Stimulated activated CD4-positive, alpha-beta T cell treated with anti-CD3 and anti-CD28 coated beads, Interleukin-12 subunit alpha, Interleukin-12 subunit beta, amount 100 ng/mL, for 48 hours (primary cell): ENCODE data around the gene PELI2.

ENCODE experiments used
- DNase-seq, 3 donors: peaks; one replicate each; pipeline ENCODE4 v3.0.0-alpha.2; 2020; ENCODE audit warnings: low read depth in 2 of 3, low spot score in 1 of 3

PELI2 gene

GRCh38 chr14:56241461-56241860 lies 123.2 kb downstream of the PELI2 start:
- DNase-seq = no peak

DNA sequence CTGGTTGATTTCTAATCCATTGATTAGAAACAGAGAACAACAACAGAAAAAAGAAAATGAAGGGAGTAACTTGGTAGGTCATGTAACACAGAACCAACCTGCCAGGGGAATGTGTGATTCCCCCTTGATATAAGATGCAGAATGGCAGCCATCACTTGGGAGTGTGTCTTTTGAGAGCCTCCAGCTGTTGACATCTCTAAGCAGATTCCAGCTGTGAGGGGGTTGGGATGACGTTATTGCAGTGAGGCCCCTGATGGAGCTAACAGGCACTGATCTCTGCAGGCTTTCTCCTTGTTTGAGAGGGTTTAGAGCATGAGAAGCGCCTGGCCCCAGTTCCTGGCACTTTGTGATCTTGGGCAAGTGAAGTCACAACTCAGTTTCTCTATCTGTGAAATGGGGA lies 124.9 kb downstream of the PELI2 start:
- DNase-seq = no peak

GRCh38 chr14:56244138-56244789 lies 126.1 kb downstream of the PELI2 start:
- DNase-seq = no peak

GRCh38 chr14:56247495-56248200 lies 129.4 kb downstream of the PELI2 start:
- no peak for DNase-seq

- no peak for DNase-seq
These were observed 130.2 kb downstream of the PELI2 start for GRCh38 chr14:56248442-56248841.

GRCh38 chr14:56261046-56261445 lies 142.8 kb downstream of the PELI2 start:
- DNase-seq = no peak

GRCh38 chr14:56262530-56262929 lies 144.3 kb downstream of the PELI2 start:
- DNase-seq = no peak

- no peak for DNase-seq
These were observed 149.8 kb downstream of the PELI2 start for GRCh38 chr14:56268039-56268438.

DNA sequence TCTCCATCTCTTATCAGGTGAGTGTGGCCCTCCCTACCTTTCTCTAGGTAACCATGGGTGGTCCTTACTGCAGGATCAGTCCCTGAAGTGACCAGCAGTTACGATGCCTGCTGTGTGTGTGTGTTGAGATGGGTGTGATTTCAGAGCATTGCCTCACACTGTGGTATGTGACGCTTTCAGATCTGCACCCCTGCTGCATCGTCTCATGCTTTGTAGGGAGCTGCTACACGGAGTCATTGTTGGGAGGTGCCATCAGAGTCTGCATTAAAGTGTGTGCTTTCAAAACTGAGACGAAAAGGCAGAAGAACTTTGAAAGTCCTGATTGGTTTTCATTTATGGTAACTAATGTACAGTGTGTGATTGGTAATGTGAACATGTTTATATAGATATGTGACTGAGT lies 150.5 kb downstream of the PELI2 start:
- no peak for DNase-seq

DNA sequence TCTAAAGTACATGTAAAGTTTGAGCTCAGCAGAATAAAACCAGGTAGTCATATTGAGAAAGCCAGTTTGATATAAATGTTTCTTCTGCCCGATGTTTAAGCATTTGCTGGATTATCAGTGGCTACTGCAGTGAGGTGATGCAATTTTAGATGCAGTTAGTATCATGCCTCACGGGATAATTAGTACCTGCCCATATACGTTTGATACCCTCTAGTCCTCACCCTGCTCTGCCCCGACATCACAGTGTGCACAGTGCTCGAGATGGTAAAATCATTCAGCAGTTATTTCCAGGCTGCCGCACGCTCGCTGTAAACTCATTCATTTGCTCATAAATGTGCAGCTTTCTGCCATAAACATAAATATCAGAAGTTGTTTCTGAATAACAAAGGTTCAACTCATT lies 152.7 kb downstream of the PELI2 start:
- no peak for DNase-seq

DNA sequence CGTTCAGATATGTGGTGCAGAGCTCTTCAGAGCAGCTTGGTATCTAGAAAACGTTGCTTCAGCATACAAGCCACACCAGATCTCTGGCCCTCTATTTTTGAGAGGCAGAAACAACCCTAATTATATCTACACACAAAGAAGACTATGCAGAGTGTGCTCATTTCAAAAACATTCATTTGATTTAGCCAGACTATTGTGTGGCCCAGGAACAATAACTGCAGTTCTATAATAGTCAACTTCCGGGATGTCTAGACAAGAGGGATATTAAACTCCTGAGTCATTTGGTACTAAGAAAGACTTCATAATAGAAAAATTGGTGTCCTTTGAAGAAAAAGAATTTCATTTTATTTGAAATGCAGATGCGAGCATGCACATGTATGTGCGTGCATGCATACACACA lies 153.8 kb downstream of the PELI2 start:
- DNase-seq = no peak

GRCh38 chr14:56273155-56273554 lies 154.9 kb downstream of the PELI2 start:
- no peak for DNase-seq

DNA sequence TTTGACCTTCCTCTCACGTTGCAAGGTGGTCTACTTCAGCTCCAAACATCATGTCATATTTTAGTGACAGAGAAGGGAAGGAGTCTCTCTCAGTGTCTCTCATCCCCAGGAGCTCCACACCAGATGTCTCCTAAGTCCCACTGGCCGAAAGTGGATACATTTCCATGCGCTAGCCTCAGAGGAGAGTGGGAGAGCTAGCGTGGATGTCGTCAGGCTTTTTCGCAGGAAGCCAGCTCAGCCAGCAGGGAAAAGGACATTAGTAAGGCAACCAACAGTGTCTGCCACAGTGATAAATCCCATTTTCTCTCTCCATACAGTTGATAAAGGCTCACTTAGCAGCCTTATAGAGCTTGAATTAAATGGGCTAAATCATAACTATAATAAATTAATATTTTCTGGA lies 155.7 kb downstream of the PELI2 start:
- no peak for DNase-seq

DNA sequence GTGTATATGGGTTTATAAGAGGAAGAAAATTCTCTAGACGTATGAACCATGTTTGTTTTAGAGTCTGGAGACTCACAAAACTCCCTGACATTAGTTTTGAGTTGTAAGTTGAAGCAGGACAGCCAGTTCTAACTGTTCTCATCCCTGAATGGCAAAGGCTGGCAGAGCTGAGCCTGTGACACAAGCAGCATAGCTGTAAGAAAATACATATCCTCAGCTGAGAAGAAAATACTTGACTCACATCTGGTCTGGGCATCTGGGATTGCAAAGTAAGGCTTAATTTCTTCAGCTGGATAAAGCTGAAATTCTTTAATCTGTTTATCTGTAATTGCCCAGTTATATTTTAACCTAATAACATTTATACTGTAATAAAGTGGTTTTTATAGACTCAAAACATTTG lies 156.3 kb downstream of the PELI2 start:
- no peak for DNase-seq

GRCh38 chr14:56276108-56276507 lies 157.9 kb downstream of the PELI2 start:
- DNase-seq = no peak

- DNase-seq = no peak
These were observed 160.2 kb downstream of the PELI2 start for GRCh38 chr14:56278383-56278782.

GRCh38 chr14:56280843-56281242 lies 162.6 kb downstream of the PELI2 start:
- DNase-seq = no peak

DNA sequence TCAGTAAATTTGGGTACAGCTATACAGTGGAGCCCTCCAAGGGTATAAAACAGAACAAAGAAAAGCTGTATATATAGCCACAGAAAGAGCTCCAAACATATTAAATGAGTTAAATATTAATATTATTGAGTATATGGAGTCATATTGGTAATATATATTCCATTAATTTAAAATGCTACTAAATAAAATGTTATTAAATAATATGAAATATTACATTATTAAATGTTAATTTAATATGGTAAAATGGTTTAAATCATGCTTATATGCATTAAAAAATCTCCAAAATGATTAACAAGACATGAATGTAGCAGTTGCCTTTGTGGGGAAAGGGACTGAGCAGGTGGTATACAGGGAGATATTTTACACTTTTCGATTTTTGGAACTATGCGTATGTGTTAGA lies 164.0 kb downstream of the PELI2 start:
- no peak for DNase-seq

DNA sequence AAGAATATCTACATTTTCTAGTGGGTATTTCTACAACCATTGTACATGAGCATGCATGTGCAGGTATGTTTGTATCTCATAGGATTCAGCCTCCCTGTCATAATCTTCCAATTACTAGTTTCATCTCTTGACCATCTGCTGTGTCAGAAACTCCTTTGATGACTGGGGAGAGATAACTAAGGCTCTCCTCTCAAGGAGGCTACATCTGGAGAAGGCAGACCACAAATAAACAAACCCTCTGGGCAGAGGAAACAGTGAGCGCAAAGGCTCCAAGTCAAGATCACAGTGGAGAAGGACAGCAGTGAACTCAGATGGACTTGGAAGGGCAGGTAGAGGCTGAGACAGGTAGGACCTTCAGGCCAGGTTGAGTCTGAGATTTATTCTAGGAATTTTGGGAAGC lies 166.4 kb downstream of the PELI2 start:
- no peak for DNase-seq

- no peak for DNase-seq
These were observed 170.9 kb downstream of the PELI2 start for GRCh38 chr14:56289155-56289554.

GRCh38 chr14:56290195-56290594 lies 172.0 kb downstream of the PELI2 start:
- DNase-seq = no peak

DNA sequence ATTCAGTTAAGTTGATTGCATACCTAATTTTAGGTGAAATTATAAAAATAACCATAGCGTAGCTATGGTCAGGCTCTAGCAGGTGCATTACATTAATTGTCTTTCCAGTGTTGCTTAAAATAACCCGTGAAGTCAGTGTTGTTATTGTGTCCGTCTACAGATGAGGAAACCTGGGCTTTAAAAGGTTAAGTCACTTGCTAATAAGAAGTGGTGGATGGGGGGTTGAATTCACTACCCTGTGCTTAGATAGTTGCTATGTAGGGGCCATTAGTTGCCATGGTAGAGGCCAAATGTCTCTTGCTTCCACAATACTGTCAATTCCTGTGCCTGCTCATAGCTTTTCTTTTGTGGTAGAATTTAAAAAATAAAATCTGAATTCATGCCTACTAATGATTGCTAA lies 174.8 kb downstream of the PELI2 start:
- DNase-seq = no peak

GRCh38 chr14:56293506-56293905 lies 175.3 kb downstream of the PELI2 start:
- DNase-seq = no peak
